Mesendoderm (in vitro differentiated cells): ENCODE results near the gene LRRFIP2.

ENCODE experiments used
- DNase-seq: peaks from one replicate; pipeline ENCODE4 v3.0.0; 2013
- H2AK5ac ChIP-seq: 2 replicates; pipeline ENCODE4 v1.6.1; 2013; ENCODE audit warnings: low read length, inconsistent platforms
- H2BK120ac ChIP-seq: 2 replicates; pipeline ENCODE4 v1.6.1; 2013; ENCODE audit warnings: low read depth, mild to moderate bottlenecking, low read length, moderate library complexity, mixed read lengths
- H2BK15ac ChIP-seq: replicated peaks from 2 replicates; pipeline ENCODE4 v1.6.1; 2013; ENCODE audit warnings: low read depth, mild to moderate bottlenecking, moderate library complexity
- H2BK5ac ChIP-seq: 2 replicates; pipeline ENCODE4 v1.6.1; 2013; ENCODE audit warnings: low read length, inconsistent platforms
- H3K18ac ChIP-seq: 2 replicates; pipeline ENCODE4 v1.6.1; 2013; ENCODE audit warnings: mild to moderate bottlenecking, low read length, mixed read lengths
- H3K23ac ChIP-seq: one replicate; pipeline ENCODE4 v1.6.1; 2013; ENCODE audit warnings: low read length
- H3K27ac ChIP-seq: 2 replicates; pipeline ENCODE4 v1.5.1; 2013; ENCODE audit warnings: low read depth, mild to moderate bottlenecking, inconsistent platforms, low read length, moderate library complexity
- H3K27me3 ChIP-seq: 2 replicates; pipeline ENCODE4 v1.6.1; 2013; ENCODE audit warnings: low read length, control low read depth, mild to moderate bottlenecking, inconsistent platforms; ENCODE audit not compliant: insufficient read depth, poor library complexity
- H3K36me3 ChIP-seq: 2 replicates; pipeline ENCODE4 v1.6.1; 2013; ENCODE audit warnings: low read length, inconsistent platforms; ENCODE audit not compliant: control insufficient read depth, insufficient read depth
- H3K4ac ChIP-seq: one replicate; pipeline ENCODE4 v1.6.1; 2013; ENCODE audit warnings: low read depth, mild to moderate bottlenecking, low read length, moderate library complexity
- H3K4me1 ChIP-seq: 2 replicates; pipeline ENCODE4 v1.6.1; 2013; ENCODE audit warnings: low read depth, low read length, inconsistent platforms; ENCODE audit not compliant: control insufficient read depth
- H3K4me2 ChIP-seq: 2 replicates; pipeline ENCODE4 v1.6.1; 2013; ENCODE audit warnings: low read length
- H3K4me3 ChIP-seq: 2 replicates; pipeline ENCODE4 v1.5.1; 2013; ENCODE audit warnings: mild to moderate bottlenecking, low read length
- H3K56ac ChIP-seq: one replicate; pipeline ENCODE4 v1.6.1; 2013; ENCODE audit warnings: low read length
- H3K79me1 ChIP-seq: 2 replicates; pipeline ENCODE4 v1.6.1; 2013; ENCODE audit warnings: low read length, inconsistent platforms
- H3K79me2 ChIP-seq: 2 replicates; pipeline ENCODE4 v1.6.1; 2013; ENCODE audit warnings: mild to moderate bottlenecking, low read length; ENCODE audit not compliant: control insufficient read depth, insufficient read depth
- H3K9ac ChIP-seq: 2 replicates; pipeline ENCODE4 v1.6.1; 2013; ENCODE audit warnings: low read length, inconsistent platforms
- H4K5ac ChIP-seq: one replicate; pipeline ENCODE4 v1.6.1; 2013; ENCODE audit warnings: low read length
- H4K8ac ChIP-seq: one replicate; pipeline ENCODE4 v1.6.1; 2013; ENCODE audit warnings: low read depth, mild to moderate bottlenecking, control low read depth, low read length, moderate library complexity
- WGBS: extraction: QIAGEN DNeasy Blood & Tissue Kit; methylation state at CpG from one replicate; pipeline ENCODE4 v1.1.7; 2013; ENCODE audit warnings: low lambda C conversion rate, missing lambda C conversion rate; ENCODE audit not compliant: insufficient coverage; ENCODE audit errors: extremely low coverage; 5-methylcytosine and 5-hydroxymethylcytosine counted together

LRRFIP2 gene

GRCh38 chr3:37041546-37042195 is 132.7 kb downstream of the LRRFIP2 start:
- no peak overlapping the region for H3K23ac ChIP-seq
- no peak overlapping the region for H3K4me2 ChIP-seq
- no peak overlapping the region for H3K56ac ChIP-seq
- H4K5ac ChIP-seq: no peak overlapping the region
- H3K4ac ChIP-seq: no peak overlapping the region
- no peaks in the 10 kb centered on the region for H3K79me1 ChIP-seq
- peaks cover 6% of the 10 kb centered on the region for H3K36me3 ChIP-seq
- H3K4me3 ChIP-seq: no peak overlapping the region
- H2BK5ac ChIP-seq: no peak overlapping the region
- WGBS: no CpG with 5 or more reads among the region's 1 CpG
- no peak overlapping the region for H3K9ac ChIP-seq
- no peak overlapping the region for H2AK5ac ChIP-seq
- DNase-seq: no peak
- H3K4me1 ChIP-seq: no peaks in the 10 kb centered on the region
- no peak overlapping the region for H3K18ac ChIP-seq
- H2BK15ac ChIP-seq: no peak overlapping the region
- H3K27me3 ChIP-seq: no peaks in the 10 kb centered on the region
- H2BK120ac ChIP-seq: no peak overlapping the region
- no peaks in the 10 kb centered on the region for H3K79me2 ChIP-seq
- H3K27ac ChIP-seq: no peak overlapping the region
- no peak overlapping the region for H4K8ac ChIP-seq

GRCh38 chr3:37040231-37040630 is 134.2 kb downstream of the LRRFIP2 start:
- Histone ChIP-seq H3K4me1 (no peaks in the 10 kb centered on the region), H3K79me1 (no peaks in the 10 kb centered on the region), H3K4ac (no peak overlapping the region), H3K36me3 (peaks cover 6% of the 10 kb centered on the region), H4K8ac (no peak overlapping the region), H2BK5ac (no peak overlapping the region), H3K9ac (no peak overlapping the region), H3K79me2 (no peaks in the 10 kb centered on the region), H2AK5ac (no peak overlapping the region), H3K18ac (no peak overlapping the region), H2BK15ac (no peak overlapping the region), H2BK120ac (no peak overlapping the region), H3K4me2 (no peak overlapping the region), H3K27me3 (no peaks in the 10 kb centered on the region), H3K27ac (no peak overlapping the region), H3K4me3 (no peak overlapping the region), H3K23ac (no peak overlapping the region), H3K56ac (no peak overlapping the region), H4K5ac (no peak overlapping the region)
- DNase-seq: no peak
- no CpG with 5 or more reads among the region's 1 CpG for WGBS

GRCh38 chr3:37039161-37039846 is 135.1 kb downstream of the LRRFIP2 start:
- H3K4me2 ChIP-seq: no peak overlapping the region
- no peak overlapping the region for H3K4ac ChIP-seq
- no peak overlapping the region for H2BK15ac ChIP-seq
- H3K79me2 ChIP-seq: no peaks in the 10 kb centered on the region
- H3K36me3 ChIP-seq: peaks cover 6% of the 10 kb centered on the region
- no peak overlapping the region for H3K23ac ChIP-seq
- no peak overlapping the region for H2BK120ac ChIP-seq
- H3K9ac ChIP-seq: no peak overlapping the region
- H3K4me1 ChIP-seq: no peaks in the 10 kb centered on the region
- H3K56ac ChIP-seq: no peak overlapping the region
- H2AK5ac ChIP-seq: no peak overlapping the region
- H3K27me3 ChIP-seq: no peaks in the 10 kb centered on the region
- H4K5ac ChIP-seq: no peak overlapping the region
- H3K79me1 ChIP-seq: no peaks in the 10 kb centered on the region
- no peak overlapping the region for H4K8ac ChIP-seq
- H2BK5ac ChIP-seq: no peak overlapping the region
- H3K18ac ChIP-seq: no peak overlapping the region
- no peak for DNase-seq
- H3K27ac ChIP-seq: no peak overlapping the region
- H3K4me3 ChIP-seq: no peak overlapping the region
- no CpG with 5 or more reads among the region's 1 CpG for WGBS

DNA sequence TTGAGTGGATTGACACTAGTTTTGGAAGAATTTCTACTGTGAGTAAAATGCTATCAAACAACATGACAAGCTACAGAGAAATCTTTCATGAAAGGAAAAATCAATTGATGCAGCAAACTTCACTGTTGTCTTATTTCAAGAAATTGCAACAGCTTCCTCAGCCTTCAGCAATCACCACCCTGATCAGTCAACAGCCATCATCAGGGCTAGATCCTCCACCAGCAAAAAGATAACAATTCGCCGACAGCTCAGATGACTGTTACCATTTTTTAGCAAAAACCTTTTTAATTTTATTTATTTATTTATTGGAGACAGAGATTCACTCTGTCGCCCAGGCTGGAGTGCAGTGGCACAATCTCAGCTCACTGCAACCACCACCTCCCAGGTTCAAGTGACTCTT is 137.0 kb downstream of the LRRFIP2 start:
- Histone ChIP-seq H3K27me3 (no peaks in the 10 kb centered on the region), H2BK15ac (no peak overlapping the region), H3K27ac (no peak overlapping the region), H4K8ac (no peak overlapping the region), H2BK120ac (no peak overlapping the region), H3K79me2 (no peaks in the 10 kb centered on the region), H3K4me3 (no peak overlapping the region), H3K4me1 (no peaks in the 10 kb centered on the region), H3K56ac (no peak overlapping the region), H3K79me1 (no peaks in the 10 kb centered on the region), H3K9ac (no peak overlapping the region), H2BK5ac (no peak overlapping the region), H3K18ac (no peak overlapping the region), H3K4ac (no peak overlapping the region), H3K36me3 (peaks cover 6% of the 10 kb centered on the region), H2AK5ac (no peak overlapping the region), H4K5ac (no peak overlapping the region), H3K4me2 (no peak overlapping the region), H3K23ac (no peak overlapping the region)
- no peak for DNase-seq
- no CpG with 5 or more reads among the region's 3 CpGs for WGBS

DNA sequence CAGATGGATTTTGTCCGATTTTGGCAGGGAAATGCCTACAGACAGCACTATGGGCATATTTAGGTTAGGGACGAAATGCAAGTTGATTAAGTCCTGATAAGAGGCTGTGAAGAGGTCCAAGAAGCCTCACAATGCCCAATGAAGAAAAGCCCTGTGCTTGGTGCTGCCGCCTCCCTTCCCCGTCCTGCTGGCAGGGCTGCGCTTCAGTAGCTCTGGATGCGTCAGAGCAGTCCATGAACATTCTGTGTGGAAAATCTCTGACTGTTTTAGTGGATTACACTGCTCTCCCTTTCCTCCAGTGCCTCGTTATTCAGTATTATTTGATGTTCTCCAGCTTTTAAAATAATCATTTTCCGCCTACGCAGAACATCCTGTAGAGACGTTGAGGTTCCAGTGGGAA is 141.4 kb downstream of the LRRFIP2 start:
- WGBS: no CpG with 5 or more reads among the region's 10 CpGs

More for the DNA sequence above, 141.4 kb downstream of the LRRFIP2 start:
- Histone ChIP-seq H3K23ac (no peak overlapping the region), H4K8ac (no peak overlapping the region), H3K4me2 (no peak overlapping the region), H3K56ac (no peak overlapping the region), H2BK15ac (no peak overlapping the region), H3K27ac (no peak overlapping the region), H2BK5ac (no peak overlapping the region), H3K9ac (no peak overlapping the region), H3K79me1 (no peaks in the 10 kb centered on the region), H3K79me2 (no peaks in the 10 kb centered on the region), H4K5ac (no peak overlapping the region), H3K4ac (no peak overlapping the region), H3K36me3 (peaks cover 3% of the 10 kb centered on the region), H3K4me1 (no peaks in the 10 kb centered on the region), H3K18ac (no peak overlapping the region), H3K27me3 (no peaks in the 10 kb centered on the region), H2BK120ac (no peak overlapping the region), H3K4me3 (no peak overlapping the region), H2AK5ac (no peak overlapping the region)
- DNase-seq: no peak
